Activated T-helper 2 cell treated with anti-CD3 and anti-CD28 coated beads, Interferon-gamma antibody, Interleukin-2, Interleukin-4, amounts not matched to agents 10 μg/mL and 5 μg/mL and 100 μg/mL, durations not matched to agents 14 hours and 24 hours and 36 hours (primary cell): Measurements from ENCODE around the gene GID8. TPM values are rescaled to one million over a fixed set of nuclear protein-coding genes. Genes with fewer than 3 reads are reported as not detected.
A peak's percentile ranks its signal among the peaks of the same experiment; 100 is the strongest.
"Not testable (repeated sequence)": the region's sequence is repeated elsewhere in the genome, so short reads cannot be mapped to it uniquely, and the experiment has no call there.

ENCODE experiments used
- DNase-seq: peaks from one replicate; pipeline ENCODE4 v3.0.0; 2021; ENCODE audit warnings: low spot score
- H3K27ac Mint-ChIP-seq: one replicate; pipeline ENCODE4 v1.8.0; 2021; ENCODE audit warnings: mixed read lengths
- H3K27me3 Mint-ChIP-seq: one replicate; pipeline ENCODE4 v1.8.0; 2021; ENCODE audit warnings: low read depth, mixed read lengths
- H3K36me3 Mint-ChIP-seq: one replicate; pipeline ENCODE4 v1.8.0; 2021; ENCODE audit warnings: low read depth, mixed read lengths
- H3K4me1 Mint-ChIP-seq: one replicate; pipeline ENCODE4 v1.8.0; 2021; ENCODE audit warnings: low read depth, mixed read lengths
- H3K4me3 Mint-ChIP-seq: one replicate; pipeline ENCODE4 v1.8.0; 2021; ENCODE audit warnings: low read depth, mild to moderate bottlenecking, moderate library complexity, mixed read lengths
- H3K9me3 Mint-ChIP-seq: one replicate; pipeline ENCODE4 v1.8.0; 2021; ENCODE audit warnings: mixed read lengths
- intact Hi-C: fragments of 100-400 bp; cut with micrococcal nuclease; formaldehyde crosslinking; loops from one replicate; pipeline ENCODE4 v1.15.1; 2023
- total RNA-seq: library from RNA; stranded (reverse); gene quantifications from 2 replicates; pipeline ENCODE4 v1.2.3, GENCODE V29; 2022

Gene GID8
- total RNA-seq, 1 donor from 2014 or later: 53.7 TPM

DNA sequence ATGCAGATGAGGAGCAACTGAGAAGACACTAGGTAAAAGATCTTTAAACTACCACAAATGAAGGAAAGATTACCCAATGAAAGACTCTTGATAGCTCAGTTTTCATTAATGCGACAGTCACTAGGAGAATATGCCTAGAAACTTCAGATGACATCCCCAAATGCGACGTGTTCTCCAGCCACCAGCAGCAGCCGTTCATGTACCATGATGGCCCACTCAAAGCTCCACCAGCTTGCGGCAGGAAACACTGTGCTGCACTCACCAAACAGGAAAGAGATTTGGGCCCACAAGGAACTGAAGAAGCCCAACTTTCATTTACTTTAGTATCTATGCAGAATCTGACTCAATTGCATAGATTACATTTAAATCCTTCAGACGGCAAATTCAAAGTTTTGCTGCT lies 19.1 kb upstream of the GID8 start:
- H3K27me3 Mint-ChIP-seq: no peaks in the 10 kb centered on the region
- H3K27ac Mint-ChIP-seq: peak overlapping the region; percentile 84
- DNase-seq: peak; percentile 54
- H3K4me1 Mint-ChIP-seq: peaks cover 67% of the 10 kb centered on the region
- H3K36me3 Mint-ChIP-seq: peaks cover 31% of the 10 kb centered on the region
- H3K4me3 Mint-ChIP-seq: peak overlapping the region; percentile 66
- no peaks in the 10 kb centered on the region for H3K9me3 Mint-ChIP-seq
- intact Hi-C loops: loop anchor here (2.0 kb wide), 1 partner anchor 18 kb away; no protein-coding TSS in a partner anchor

- intact Hi-C loops: no loop called here
- Mint-ChIP-seq H3K4me3 (peak overlapping the region; percentile 66), H3K27me3 (no peaks in the 10 kb centered on the region), H3K27ac (peak overlapping the region; percentile 84), H3K36me3 (peaks cover 36% of the 10 kb centered on the region), H3K9me3 (no peaks in the 10 kb centered on the region), H3K4me1 (peaks cover 71% of the 10 kb centered on the region)
- DNase-seq: no peak
Observed at GRCh38 chr20:62920039-62920645, 17.8 kb upstream of the GID8 start.

DNA sequence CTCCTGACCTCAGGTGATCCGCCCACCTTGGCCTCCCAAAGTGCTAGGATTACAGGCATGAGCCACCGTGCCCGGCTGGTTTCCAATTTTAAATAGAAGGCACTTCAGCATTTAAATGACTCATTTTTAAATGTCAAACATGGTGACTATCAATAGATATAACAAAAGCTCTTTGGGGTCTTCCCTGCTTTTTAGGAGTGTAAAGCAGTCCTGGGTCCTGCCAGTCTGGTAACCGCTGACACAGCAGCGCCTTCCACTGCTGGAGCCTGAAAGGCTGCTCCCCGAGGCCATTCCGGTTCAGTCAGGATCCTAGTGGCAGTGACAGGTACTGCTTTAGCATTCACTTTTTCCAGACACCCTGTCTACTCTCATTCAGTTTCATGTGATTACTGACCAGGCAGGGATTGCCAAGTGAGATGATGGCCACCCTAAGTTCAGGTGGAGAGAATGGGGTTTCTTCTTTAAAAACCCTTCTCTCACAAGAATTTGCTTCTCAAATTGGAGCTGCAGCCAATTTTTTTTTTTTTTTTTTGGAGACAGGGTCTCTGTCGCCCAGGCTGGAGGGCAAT lies 16.7 kb upstream of the GID8 start:
- peak overlapping the region; percentile 61 for H3K4me3 Mint-ChIP-seq
- intact Hi-C loops: loop anchor here (1.0 kb wide), 1 partner anchor 21 kb away; no protein-coding TSS in a partner anchor
- no peaks in the 10 kb centered on the region for H3K27me3 Mint-ChIP-seq
- peaks cover 41% of the 10 kb centered on the region for H3K36me3 Mint-ChIP-seq
- peak; percentile 45 for DNase-seq
- no peaks in the 10 kb centered on the region for H3K9me3 Mint-ChIP-seq
- H3K27ac Mint-ChIP-seq: peak overlapping the region; percentile 86
- peaks cover 65% of the 10 kb centered on the region for H3K4me1 Mint-ChIP-seq

GRCh38 chr20:62922451-62922921 lies 15.5 kb upstream of the GID8 start:
- Mint-ChIP-seq H3K36me3 (peaks cover 33% of the 10 kb centered on the region), H3K27ac (peak overlapping the region; percentile 86), H3K4me1 (peaks cover 62% of the 10 kb centered on the region), H3K27me3 (no peaks in the 10 kb centered on the region), H3K4me3 (peak overlapping the region; percentile 73), H3K9me3 (no peaks in the 10 kb centered on the region)
- intact Hi-C loops: no loop called here
- no peak for DNase-seq

DNA sequence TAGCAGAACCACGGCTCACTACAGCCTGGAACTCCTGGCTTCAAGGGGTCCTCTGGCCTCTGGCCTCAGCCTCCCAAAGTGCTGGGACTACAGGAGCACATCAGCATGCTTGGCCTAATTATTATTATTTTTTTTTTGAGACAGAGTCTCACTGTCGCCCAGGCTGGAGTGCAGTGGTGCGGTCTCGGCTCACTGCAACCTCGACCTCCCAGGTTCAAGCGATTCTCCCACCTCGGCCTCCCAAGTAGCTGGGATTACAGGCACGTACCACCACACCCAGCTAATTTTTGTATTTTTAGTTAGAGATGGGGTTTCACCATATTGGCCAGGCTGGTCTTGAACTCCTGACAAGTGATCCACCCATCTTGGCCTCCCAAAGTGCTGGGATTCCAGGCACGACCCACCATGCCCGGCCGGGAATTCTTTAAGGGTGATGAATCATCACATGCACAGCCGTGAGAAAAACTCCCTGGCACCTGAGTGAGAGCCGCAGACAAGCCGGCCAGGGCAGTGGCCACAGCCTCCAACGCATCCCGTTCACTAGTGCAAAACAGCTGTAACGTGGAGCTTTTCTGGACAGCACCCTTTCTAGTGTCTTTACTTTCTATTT lies 14.8 kb upstream of the GID8 start:
- DNase-seq, H3K27me3 Mint-ChIP-seq, intact Hi-C loops, H3K9me3 Mint-ChIP-seq, H3K4me3 Mint-ChIP-seq: not testable (repeated sequence)
- Mint-ChIP-seq H3K4me1 (peaks cover 61% of the 10 kb centered on the region), H3K27ac (peak overlapping the region; percentile 86), H3K36me3 (peaks cover 30% of the 10 kb centered on the region)

DNA sequence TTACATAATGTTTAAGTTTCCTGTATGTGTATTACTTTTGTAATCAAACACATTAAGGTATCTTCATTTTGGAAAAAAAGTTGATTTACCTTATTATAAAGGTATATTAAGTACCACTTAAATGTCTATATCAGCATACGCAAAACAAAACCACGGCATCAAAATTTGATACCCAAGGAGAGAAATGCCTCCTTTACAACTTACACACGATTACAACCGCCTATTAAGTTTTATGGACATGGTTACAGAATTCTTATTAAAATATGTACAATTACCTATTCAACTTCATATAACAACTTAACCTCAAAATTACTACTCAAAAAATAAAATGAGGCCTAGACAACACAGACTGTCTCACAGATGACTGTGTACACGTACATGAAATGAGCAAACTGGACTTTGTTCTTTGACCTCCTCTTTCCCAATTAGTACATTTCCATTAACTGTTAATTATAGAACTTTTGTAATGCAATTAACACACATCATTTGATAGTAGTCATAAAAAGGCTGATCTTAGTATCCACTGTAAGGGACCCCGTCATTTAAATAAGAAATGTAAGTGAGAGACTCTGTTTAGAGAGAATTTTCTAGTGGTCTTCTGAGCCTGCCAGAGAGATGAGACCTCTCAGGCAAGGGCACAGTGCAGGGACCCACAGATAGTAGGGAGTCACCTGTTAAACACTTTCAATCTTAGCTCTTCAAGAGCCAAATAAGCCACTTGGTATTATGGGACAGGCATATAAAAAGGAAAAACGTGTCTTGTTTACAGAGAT lies 14.1 kb upstream of the GID8 start:
- Mint-ChIP-seq H3K27ac (peak overlapping the region; percentile 95), H3K9me3 (no peaks in the 10 kb centered on the region), H3K36me3 (peaks cover 31% of the 10 kb centered on the region), H3K4me1 (peaks cover 58% of the 10 kb centered on the region), H3K27me3 (no peaks in the 10 kb centered on the region), H3K4me3 (peak overlapping the region; percentile 96)
- DNase-seq: no peak
- intact Hi-C loops: no loop called here

GRCh38 chr20:62924442-62925075 lies 13.4 kb upstream of the GID8 start:
- no peak for DNase-seq
- H3K4me3 Mint-ChIP-seq: peak overlapping the region; percentile 96
- H3K27me3 Mint-ChIP-seq: no peaks in the 10 kb centered on the region
- H3K36me3 Mint-ChIP-seq: peaks cover 31% of the 10 kb centered on the region
- H3K9me3 Mint-ChIP-seq: no peaks in the 10 kb centered on the region
- peaks cover 52% of the 10 kb centered on the region for H3K4me1 Mint-ChIP-seq
- intact Hi-C loops: loop anchor here (1.0 to 5.0 kb wide), 2 partner anchors 24 to 62 kb away; partner anchors contain the start of gene TCFL5
- peak overlapping the region; percentile 95 for H3K27ac Mint-ChIP-seq

DNA sequence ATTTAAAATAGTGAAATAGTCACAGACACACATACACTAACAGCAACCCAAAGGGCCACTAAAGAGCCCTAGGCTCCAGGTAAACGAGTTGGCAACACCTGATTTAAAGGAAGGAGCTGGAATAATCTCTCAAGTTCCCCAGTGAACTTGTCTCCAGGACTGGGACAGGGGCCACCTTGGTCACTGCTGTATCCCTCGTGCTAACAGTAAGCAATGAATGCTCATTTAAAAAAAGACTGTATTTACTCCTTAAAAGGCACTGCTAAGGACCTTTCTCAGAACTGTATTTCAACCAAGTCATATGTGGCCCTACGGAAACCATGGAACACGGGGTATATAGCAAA lies 12.9 kb upstream of the GID8 start:
- peak overlapping the region; percentile 96 for H3K4me3 Mint-ChIP-seq
- intact Hi-C loops: loop anchor here (1.0 to 5.0 kb wide), 2 partner anchors 25 to 63 kb away; partner anchors contain the start of gene TCFL5
- peak overlapping the region; percentile 95 for H3K27ac Mint-ChIP-seq
- peaks cover 31% of the 10 kb centered on the region for H3K36me3 Mint-ChIP-seq
- H3K27me3 Mint-ChIP-seq: no peaks in the 10 kb centered on the region
- peaks cover 51% of the 10 kb centered on the region for H3K4me1 Mint-ChIP-seq
- H3K9me3 Mint-ChIP-seq: no peaks in the 10 kb centered on the region
- no peak for DNase-seq

DNA sequence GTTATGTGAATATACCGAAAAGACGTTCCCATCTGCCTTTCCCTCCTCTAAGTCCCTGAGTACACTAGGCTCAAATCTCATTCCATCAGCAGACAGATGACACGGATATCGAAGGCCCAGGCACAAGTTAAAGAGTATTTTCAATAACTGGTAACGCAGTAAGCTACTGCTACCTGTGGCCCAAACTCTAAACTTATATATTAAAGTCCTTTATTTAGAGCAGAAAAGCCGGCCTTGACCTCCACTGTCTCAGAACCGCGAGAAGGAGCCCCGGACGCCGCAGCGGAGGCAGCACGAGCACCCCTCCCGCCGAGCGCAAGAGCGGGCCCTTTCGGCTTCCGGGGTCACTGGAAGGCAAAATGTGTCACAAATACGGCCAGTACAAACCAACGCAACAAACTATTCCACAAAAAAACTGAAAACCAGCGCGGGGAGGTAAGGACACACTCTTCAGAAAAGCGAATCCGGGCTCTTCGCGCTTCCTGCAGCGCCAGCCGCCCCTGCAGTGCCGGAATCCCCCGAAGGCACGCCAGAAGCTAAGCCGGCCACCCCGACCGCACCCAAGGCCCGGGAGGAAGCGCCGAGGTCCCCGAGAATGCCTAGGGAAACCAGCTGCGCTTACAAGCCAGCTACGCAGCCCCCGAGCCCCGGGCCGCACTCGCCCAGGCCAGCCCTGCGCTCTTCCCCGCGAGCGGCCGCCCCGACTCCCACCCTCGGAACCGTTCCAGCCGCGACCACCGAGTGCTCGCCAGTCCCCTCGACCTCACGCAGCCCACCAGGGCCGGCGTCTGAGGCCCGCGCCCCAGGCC lies 12.3 kb upstream of the GID8 start:
- Mint-ChIP-seq H3K27ac (peak overlapping the region; percentile 95), H3K27me3 (no peaks in the 10 kb centered on the region), H3K4me1 (peaks cover 51% of the 10 kb centered on the region), H3K36me3 (peaks cover 27% of the 10 kb centered on the region), H3K9me3 (no peaks in the 10 kb centered on the region), H3K4me3 (peak overlapping the region; percentile 96)
- intact Hi-C loops: loop anchor here (1.0 to 5.0 kb wide), 2 partner anchors 25 to 63 kb away; partner anchors contain the start of gene TCFL5
- peak; percentile 43 for DNase-seq

DNA sequence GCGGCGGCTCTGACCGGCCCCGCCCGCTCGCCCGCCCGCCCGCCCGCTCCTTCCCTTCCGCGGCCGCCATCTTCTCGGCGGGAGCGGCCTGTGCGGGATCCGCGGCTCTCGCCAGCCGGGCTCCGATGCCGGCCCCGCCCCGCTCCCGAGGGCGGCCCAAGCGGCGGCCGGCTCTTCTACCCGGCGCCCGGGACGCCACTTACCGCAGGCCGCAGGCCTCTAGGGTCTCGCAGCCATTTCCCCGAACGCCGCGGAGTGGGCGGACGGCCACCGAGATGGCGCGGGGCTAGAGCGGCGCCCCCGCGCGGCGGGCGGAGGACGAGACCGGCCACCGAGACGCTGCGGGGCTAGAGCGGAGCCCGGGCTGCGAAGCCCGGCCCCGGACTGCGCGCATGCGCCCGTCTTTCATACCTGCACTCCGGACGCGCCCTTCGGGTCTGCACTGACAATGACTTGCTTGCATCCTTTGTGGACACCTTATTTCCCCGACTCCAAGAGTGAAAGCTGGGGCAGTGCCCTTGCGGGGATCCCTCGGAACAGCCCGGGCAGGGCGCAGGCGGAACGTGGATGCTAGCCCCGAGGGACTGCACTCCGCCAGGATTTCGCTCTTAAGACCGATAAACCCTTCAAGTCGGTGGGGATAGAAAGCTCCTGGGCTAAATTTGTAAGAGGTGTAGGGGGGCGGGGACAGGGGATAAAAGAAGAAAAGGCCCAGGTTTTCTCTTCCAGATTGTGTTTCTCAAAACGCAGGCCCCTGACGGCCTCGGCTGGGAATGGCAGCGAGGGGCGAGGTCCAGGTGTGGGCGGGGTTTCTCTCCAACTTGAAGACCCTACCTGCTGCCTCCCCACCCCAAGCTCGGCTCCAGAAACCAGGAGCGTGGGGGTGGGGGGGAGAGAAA lies 11.5 kb upstream of the GID8 start, which contains the start of gene DIDO1:
Gene DIDO1, minus strand, starts transcription at position 277 of the 899 bp plus-strand sequence.
- H3K4me1 Mint-ChIP-seq: peaks cover 52% of the 10 kb centered on the region

More for the DNA sequence above, 11.5 kb upstream of the GID8 start, which contains the start of gene DIDO1:
- Mint-ChIP-seq H3K4me3 (peak within 1 kb of the TSS; percentile 96), H3K27me3 (no peaks in the 10 kb centered on the region), H3K27ac (peak within 1 kb of the TSS; percentile 95), H3K9me3 (no peaks in the 10 kb centered on the region), H3K36me3 (peaks cover 27% of the 10 kb centered on the region)
- peak; percentile 86 for DNase-seq
- intact Hi-C loops: loop anchor here (5.0 kb wide), 1 partner anchor 64 kb away; the partner anchor contains the start of gene TCFL5
